Measurements from ENCODE around the gene PDE4B.

DNA sequence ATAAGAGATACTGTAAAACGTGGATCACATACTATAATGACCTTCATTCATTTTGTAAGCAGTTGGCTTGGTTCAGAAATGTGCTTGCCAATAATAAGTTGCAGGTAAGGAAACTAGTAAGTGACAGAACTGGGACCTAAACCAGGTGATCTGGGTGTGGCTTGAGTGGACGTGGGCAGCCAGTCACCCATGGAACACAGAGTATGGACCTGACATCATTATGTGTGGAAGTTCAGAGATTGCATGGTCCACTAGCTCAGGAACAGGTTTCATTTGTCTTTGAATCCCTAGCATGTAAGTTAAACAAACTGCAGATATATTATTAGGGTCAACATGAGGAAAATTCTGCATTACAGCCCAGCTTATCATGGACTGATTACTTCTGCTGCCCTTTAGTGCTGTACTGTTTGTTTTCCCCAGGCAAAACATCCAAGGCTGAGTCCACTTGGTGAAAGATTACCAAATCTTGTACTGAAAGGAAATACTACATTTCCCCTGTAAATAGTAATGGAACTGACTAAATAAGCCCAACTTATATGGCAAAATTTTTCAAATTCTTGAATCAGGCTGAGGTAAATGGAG lies 414.0 kb downstream of the PDE4B start:
- TF ChIP-seq CTCF (IDR thresholded peaks at IDR 0.05; ENCODE audit: insufficient read depth, low read depth, low read length) (no peak), EZH2 (IDR thresholded peaks at IDR 0.05; ENCODE audit: insufficient read depth, low read length) (no peak)
